Measurements from ENCODE around the gene LMO3.

Gene LMO3

GRCh38 chr12:16600525-16600924 lies 5.4 kb downstream of the LMO3 start:
- DNase-seq (ENCODE audit: low read depth) = no peak

DNA sequence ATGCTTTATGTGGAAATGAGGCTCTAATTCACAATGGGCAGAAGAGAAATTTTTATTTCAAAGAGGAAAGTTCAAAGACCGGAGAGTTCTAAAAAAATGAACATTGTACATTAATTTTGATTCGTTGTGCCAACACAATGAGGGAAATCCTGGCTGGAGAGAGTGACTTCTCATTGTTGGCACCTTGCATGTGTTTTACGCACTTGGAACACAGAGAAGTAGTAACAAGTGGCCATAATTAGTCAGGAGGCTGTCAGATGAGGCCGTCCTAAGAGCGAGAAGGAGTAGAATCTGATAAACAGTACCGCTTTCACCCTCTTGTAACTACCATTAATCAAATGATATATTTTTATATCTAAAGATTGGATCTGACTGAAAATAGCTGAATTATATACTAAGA lies 6.9 kb downstream of the LMO3 start:
- no peak for DNase-seq (ENCODE audit: low read depth)

GRCh38 chr12:16594797-16595196 lies 11.2 kb downstream of the LMO3 start:
- no peak for DNase-seq (ENCODE audit: low read depth)

DNA sequence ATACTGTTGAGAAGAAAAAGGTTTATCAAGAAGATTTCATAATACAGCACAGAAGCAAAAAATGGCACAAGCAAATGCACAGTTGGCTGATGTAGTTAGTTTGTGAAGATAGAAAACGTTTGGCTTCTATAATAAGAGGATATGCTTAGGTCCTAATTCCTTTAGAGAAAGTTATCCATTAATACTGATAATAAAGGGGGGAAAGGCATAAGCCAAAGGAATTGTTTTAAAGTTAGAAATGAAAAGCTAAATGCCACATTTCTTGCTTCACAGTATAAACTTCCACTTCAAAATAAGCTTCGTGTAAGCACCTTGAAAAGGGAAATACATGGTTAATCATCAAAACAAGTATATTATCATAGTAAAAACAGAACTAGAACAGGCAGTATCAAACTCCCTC lies 12.4 kb downstream of the LMO3 start:
- no peak for DNase-seq (ENCODE audit: low read depth)

- no peak for DNase-seq (ENCODE audit: low read depth)
These were observed 15.3 kb downstream of the LMO3 start for GRCh38 chr12:16590645-16591044.

GRCh38 chr12:16588812-16589211 lies 17.1 kb downstream of the LMO3 start:
- no peak for DNase-seq (ENCODE audit: low read depth)

- no peak for DNase-seq (ENCODE audit: low read depth)
These were observed 18.4 kb downstream of the LMO3 start for GRCh38 chr12:16587514-16587913.

GRCh38 chr12:16587110-16587453 lies 18.9 kb downstream of the LMO3 start:
- DNase-seq (ENCODE audit: low read depth) = no peak

DNA sequence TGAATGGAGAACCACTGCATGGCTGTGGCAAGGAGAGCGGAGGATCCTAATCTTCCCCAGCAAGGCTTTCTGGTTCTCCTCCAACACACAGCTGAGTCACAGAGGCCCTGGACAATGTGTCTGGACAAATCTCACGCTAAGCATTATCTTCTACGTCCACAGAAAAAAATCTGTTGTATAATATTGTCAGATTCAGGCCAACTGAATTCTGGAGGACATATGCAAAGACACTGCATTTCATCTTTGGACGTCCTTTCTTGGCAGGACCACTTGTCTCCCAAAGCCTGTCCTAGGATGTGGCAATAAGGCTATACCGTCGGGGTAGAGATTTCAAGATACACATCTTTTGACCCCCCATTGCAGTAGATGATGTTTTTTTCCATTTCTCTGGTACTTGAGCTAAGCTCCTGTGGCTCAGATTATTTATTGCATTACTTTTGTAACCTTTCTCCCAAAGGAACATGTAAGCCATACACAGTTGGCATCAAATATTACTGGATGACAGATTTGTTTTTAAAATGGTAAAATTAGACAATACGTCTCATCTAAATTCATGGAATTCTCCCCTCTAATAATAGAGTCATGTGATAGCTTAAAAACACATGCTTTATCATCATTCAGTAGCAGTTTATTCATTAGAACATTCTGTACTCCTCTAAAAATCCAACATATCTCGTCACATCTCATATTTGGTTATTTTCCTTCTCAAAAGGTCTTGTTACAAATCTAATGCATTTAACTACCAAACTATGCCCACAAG lies 19.4 kb downstream of the LMO3 start:
- no peak for DNase-seq (ENCODE audit: low read depth)

DNA sequence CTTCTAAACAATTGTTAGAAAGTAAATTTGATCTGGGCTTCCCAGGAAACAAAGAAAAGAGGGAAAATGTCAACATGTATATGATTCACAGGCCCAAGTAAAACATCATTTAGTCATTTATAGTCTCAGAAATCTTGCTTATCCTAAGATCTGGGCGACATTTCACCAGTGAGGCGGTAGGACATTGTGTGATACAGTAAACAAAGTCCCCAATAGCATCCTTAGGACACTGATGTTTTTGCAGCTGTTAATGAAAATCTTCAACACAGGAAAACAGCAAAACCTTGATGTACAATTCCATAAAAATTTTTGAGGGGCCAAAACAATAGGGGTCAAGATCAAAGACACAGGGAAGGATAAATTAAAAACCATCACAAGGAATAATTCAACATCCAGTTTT lies 20.2 kb downstream of the LMO3 start:
- DNase-seq (ENCODE audit: low read depth) = no peak

DNA sequence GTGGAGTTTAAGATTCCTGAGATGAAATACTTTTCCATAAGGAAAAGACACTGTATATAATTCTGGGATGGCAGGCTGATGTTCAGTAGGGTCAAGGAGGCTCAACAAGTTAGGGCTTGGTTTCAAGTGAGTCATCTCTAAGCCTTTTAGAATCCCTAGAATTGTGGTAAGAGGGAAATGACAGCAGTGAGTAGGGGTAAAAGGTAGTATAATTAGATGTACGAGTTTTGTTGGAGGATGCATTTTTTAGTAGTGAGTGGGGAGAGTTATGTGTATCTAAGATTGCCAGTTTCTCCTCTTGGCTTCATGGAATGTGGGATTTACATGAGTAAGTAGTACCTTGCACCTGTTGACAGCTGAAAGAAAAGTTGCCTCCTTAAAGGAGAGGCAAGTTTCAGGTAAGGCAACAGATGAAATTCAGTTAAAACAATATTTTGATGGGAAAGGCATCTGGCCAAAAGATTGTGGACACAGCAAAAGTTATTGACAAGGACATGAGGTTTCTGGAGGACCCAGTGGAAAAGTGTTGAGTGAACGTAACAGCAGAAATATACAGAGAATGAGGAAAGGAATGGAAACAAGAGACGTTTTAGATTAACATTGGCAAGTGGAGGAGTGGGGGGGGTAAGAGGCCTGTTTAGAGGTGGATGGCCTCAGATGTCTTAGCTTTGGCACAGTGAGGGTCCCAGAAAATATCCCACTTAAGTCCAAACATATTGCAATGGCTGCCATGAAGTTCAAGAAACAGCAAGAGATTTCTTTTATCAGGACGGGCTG lies 21.8 kb downstream of the LMO3 start:
- DNase-seq (ENCODE audit: low read depth) = peak; percentile 11

GRCh38 chr12:16581416-16581815 lies 24.5 kb downstream of the LMO3 start:
- no peak for DNase-seq (ENCODE audit: low read depth)

DNA sequence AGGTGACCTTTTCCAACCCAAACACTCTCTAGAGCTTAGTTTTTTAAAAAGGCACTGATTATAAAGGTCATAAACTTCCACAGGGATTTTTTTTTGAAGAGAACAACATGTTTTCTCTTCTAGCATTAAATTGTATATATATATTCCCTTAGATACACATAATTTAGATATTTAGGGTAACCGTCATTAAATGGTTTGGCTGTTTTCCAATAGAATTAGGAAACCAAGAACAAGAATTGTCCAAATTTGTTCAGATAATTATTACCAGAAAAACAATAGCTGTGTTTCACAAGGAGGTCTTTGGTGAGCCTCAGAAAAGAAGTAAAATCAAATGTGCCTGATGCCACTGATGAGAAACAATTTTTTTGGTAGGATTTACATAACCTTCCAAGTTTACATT lies 26.9 kb downstream of the LMO3 start:
- no peak for DNase-seq (ENCODE audit: low read depth)

DNA sequence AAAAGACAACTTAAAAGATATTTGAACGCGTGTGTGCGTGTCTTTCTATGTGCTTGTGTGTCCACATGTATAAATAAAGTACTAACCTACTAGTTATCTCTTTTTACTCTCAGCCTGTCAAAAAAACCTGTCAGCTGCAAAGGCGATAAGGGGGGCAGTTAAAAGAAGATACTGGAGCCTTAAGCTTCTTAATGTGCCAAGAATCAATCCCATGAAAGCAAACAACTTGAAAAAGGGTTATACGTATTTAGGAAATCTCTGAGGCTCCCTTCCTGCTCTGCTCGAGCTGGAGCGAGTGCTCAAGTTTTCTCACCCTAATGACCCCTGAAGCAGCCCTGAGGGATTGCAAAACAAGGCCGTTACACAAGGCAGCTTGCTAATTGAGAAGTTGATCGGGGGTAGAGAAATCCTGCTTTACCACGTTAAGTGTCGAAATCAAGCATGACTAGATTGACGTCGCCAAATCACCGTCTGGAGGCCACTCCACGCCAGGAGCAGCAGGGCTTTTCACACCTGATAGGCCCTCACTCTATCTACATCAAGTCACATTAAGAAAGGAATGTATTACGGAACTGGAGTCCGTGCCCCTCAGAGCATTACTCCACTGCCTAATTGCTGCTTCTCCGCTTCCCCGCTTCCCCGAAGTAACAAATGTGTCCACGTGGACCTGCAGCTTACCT lies 32.4 kb downstream of the LMO3 start:
- DNase-seq (ENCODE audit: low read depth) = peak; percentile 68

DNA sequence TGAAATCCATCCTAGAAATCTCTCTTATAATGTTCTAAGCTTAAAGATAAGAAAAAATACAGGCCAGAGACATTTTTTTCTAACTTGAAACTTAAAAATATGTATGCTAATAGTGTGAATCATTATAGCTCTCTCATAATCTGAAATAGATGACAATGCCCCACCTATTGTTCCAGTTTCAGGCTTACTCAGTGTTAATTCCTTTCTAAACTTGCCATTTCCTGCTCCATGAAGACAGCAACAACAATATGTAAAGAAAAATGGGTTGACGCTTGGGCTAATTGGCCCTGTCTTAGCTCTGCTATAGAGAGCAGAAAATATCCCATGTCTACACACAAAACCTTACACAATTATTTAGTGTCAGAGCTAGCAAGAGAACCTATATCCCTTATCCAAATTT lies 37.1 kb downstream of the LMO3 start:
- DNase-seq (ENCODE audit: low read depth) = no peak

- DNase-seq (ENCODE audit: low read depth) = no peak
These were observed 41.3 kb downstream of the LMO3 start for GRCh38 chr12:16564675-16565074.

- no peak for DNase-seq (ENCODE audit: low read depth)
These were observed 42.5 kb downstream of the LMO3 start for GRCh38 chr12:16563504-16563903.

- DNase-seq (ENCODE audit: low read depth) = no peak
These were observed 43.0 kb downstream of the LMO3 start for GRCh38 chr12:16562921-16563320.

GRCh38 chr12:16562435-16562834 lies 43.5 kb downstream of the LMO3 start:
- no peak for DNase-seq (ENCODE audit: low read depth)

GRCh38 chr12:16560273-16560672 lies 45.7 kb downstream of the LMO3 start:
- no peak for DNase-seq (ENCODE audit: low read depth)

- peak; percentile 70 for DNase-seq (ENCODE audit: low read depth)
These were observed 50.3 kb downstream of the LMO3 start for GRCh38 chr12:16555630-16556029.

DNA sequence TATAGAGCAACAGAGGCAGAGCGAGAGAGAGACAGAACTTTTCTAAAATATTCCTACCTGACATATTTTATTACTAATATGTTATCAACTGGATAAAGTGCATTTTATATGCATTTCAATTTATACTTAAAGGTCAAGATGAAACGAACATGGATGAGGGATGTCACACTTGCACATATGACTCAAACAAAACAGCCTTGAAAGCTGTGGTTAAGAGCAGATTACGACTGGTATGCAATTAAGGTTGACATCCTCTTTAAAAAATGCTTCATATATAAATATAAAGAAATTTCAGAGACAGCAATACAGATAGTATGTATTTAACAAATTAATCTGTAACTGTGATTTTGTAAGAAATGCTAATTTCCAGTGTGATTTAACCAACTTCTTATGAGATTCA lies 52.5 kb downstream of the LMO3 start:
- peak; percentile 68 for DNase-seq (ENCODE audit: low read depth)

GRCh38 chr12:16552301-16552700 lies 53.7 kb downstream of the LMO3 start:
- no peak for DNase-seq (ENCODE audit: low read depth)
